Peyer's patch (tissue), 4 donors: ENCODE measurements around the gene GCC2. TPM values are rescaled to one million over a fixed set of nuclear protein-coding genes. Genes with fewer than 3 reads are reported as not detected.
"Not testable (repeated sequence)": the region's sequence is repeated elsewhere in the genome, so short reads cannot be mapped to it uniquely, and the experiment has no call there.

Source experiments
- DNase-seq, 3 donors: peaks; one replicate each; pipeline ENCODE4 v3.0.0-alpha.2; 2017 to 2019
- H3K27ac ChIP-seq, 4 donors: fragments of 200-600 bp; sonication (generic); one replicate each; pipeline ENCODE4 v1.5.1; 2016 to 2019
- H3K27me3 ChIP-seq, 2 donors: fragments of 200-600 bp; sonication (generic); one replicate each; pipeline ENCODE4 v1.5.1; 2019
- H3K36me3 ChIP-seq, 3 donors: fragments of 200-600 bp; sonication (generic); one replicate each; pipeline ENCODE4 v1.5.1; 2016 to 2019
- H3K4me1 ChIP-seq, 4 donors: fragments of 200-600 bp; sonication (generic); one replicate each; pipeline ENCODE4 v1.5.1; 2016 to 2019
- H3K4me3 ChIP-seq, 4 donors: fragments of 200-600 bp; sonication (generic); 1 replicate in 3 of 4; 2 replicates in 1 of 4; pipeline ENCODE4 v1.5.1; 2016 to 2019; ENCODE audit warnings: mild to moderate bottlenecking in 1 of 4
- H3K9me3 ChIP-seq, 4 donors: fragments of 200-600 bp; sonication (generic); one replicate each; pipeline ENCODE4 v1.5.1; 2016 to 2019; ENCODE audit warnings: mild to moderate bottlenecking in 1 of 4
- CTCF ChIP-seq, 6 experiments: fragments of 450-650 bp in 4 of 6; fragments of 200-600 bp in 2 of 6; sonication (generic) in 1 of 6; IDR thresholded peaks; one replicate each; pipeline ENCODE4 v1.5.1; 2017 to 2019; ENCODE audit warnings: antibody characterized with exemption in 6 of 6, mild to moderate bottlenecking in 3 of 6, moderate library complexity in 1 of 6
- POLR2A ChIP-seq, 2 donors: fragments of 450-650 bp; IDR thresholded peaks; one replicate each; pipeline ENCODE4 v1.5.1; 2017; ENCODE audit warnings: antibody characterized with exemption in 2 of 2, mild to moderate bottlenecking in 2 of 2, moderate library complexity in 2 of 2
- total RNA-seq, 4 donors: library from RNA; depleted of rRNA; stranded (reverse); fragments of >200 nt; gene quantifications; one replicate each; pipeline ENCODE4 v1.1.0, GENCODE V29; 2016

GCC2 gene
- total RNA-seq, 4 donors from 2014 or later = 64.6 to 164 (median 95.6) TPM

DNA sequence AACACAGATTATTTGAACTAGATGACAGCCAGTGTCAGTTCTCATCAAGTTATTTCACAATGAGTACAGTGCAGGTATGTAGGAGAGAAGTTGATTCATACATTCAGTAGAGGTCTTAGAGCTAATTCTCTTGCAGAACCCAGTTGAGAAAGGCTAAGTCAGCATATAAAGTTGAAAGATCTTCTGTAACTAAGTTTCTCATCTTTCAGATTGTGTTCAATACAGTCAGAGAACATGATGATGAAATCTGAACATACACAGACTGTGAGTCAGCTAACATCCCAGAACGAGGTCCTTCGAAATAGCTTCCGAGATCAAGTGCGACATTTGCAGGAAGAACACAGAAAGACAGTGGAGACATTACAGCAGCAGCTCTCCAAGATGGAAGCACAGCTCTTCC lies 43.4 kb downstream of the GCC2 start:
- Histone ChIP-seq H3K27me3 (no peaks in the 10 kb centered on the region), H3K27ac (no peak overlapping the region), H3K4me3 (no peak overlapping the region), H3K36me3 (peaks cover 0 to 76% (median 0%) of the 10 kb centered on the region in 3 donors), H3K9me3 (no peaks in the 10 kb centered on the region), H3K4me1 (no peaks in the 10 kb centered on the region)
- no peak for DNase-seq
- TF ChIP-seq CTCF (IDR thresholded peaks at IDR 0.05) (no peak), POLR2A (IDR thresholded peaks at IDR 0.05) (no peak)

DNA sequence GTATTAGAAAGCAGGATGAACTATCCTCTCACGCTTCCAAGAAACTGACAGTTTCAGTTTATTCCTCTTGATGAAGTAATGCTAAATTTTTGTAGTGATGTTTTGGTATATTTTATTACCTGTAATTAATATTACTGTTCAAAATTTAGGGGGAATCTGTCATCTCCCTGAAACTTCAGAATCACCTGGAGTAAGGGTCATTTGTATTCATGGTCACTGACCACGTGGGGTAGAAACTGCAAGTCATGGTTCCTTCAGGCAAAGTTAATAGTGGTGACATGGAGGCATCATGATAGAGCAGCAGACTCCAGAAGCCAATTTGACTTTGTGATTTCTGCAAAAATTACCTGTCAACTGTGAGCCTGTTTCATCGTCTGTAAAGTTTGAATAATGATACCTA lies 47.2 kb downstream of the GCC2 start:
- peaks cover 0 to 58% (median 0%) of the 10 kb centered on the region in 3 donors for H3K36me3 ChIP-seq
- not testable (repeated sequence) for H3K4me1 ChIP-seq, H3K4me3 ChIP-seq, H3K9me3 ChIP-seq, H3K27me3 ChIP-seq, H3K27ac ChIP-seq, DNase-seq

DNA sequence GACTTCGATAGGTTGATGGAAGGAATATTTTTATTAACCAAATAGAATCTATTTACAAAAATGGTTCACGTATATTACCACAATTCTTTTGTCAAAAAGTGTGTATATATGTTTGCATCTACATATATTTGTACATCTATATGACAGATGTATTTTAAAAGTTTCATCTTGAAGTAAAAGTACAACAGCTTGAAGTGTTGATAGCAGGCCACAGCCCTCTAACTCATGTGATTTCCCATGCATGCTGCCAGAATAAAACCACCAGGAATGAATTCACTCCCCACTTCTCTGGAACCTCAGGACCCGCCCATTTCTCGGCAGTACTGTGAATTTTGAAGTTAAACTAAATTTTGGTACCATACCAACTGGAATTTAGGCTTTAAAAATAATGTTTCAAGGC lies 58.6 kb downstream of the GCC2 start:
- H3K36me3 ChIP-seq = peaks cover 0 to 14% (median 0%) of the 10 kb centered on the region in 3 donors
- not testable (repeated sequence) for DNase-seq, H3K27ac ChIP-seq, H3K9me3 ChIP-seq, H3K27me3 ChIP-seq, H3K4me1 ChIP-seq, H3K4me3 ChIP-seq

GRCh38 chr2:108512431-108512830 lies 63.4 kb downstream of the GCC2 start:
- not testable (repeated sequence) for H3K27ac ChIP-seq, H3K4me1 ChIP-seq, H3K36me3 ChIP-seq, H3K4me3 ChIP-seq, H3K9me3 ChIP-seq, DNase-seq, H3K27me3 ChIP-seq

DNA sequence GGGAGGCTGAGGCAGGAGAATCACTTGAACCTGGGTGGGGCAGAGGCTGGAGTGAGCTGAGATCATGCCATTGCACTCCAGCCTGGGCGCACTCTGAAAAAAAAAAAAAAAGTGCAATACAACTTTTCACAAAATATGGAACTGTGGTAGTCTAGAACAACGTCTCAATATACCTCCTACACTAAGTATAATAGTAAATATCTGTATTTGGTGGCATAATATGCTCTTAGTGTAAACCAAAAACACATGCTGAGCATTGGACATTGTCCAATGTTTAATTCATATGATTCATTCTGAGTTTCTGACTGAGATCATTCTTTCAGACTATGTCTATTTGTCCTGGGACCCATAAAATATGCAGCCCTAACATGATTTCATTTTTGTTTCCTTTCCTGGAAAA lies 65.5 kb downstream of the GCC2 start:
- not testable (repeated sequence) for H3K9me3 ChIP-seq, H3K4me1 ChIP-seq, H3K36me3 ChIP-seq, H3K27me3 ChIP-seq, DNase-seq, H3K27ac ChIP-seq, H3K4me3 ChIP-seq

DNA sequence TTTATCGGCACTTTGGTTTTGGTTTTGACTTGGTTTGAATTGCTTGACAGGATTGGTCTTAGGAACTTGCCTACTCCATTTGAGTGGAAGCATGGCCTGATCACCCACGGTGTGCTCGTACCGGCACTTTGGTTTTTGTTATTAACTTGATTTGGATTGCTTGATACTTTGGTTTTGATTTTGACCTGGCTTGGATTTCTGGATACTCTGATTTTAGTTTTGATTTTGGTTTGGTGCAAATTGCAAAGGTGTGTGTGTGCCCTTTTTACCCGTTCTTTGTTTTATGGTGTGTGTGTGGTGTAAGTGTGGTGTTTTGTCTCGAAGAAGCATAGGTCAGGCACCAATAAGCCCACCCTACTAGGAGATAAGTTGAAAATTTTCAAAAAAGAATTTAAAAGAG lies 75.7 kb downstream of the GCC2 start:
- not testable (repeated sequence) for H3K4me1 ChIP-seq, H3K27ac ChIP-seq, DNase-seq, H3K9me3 ChIP-seq, H3K27me3 ChIP-seq, H3K36me3 ChIP-seq, H3K4me3 ChIP-seq

DNA sequence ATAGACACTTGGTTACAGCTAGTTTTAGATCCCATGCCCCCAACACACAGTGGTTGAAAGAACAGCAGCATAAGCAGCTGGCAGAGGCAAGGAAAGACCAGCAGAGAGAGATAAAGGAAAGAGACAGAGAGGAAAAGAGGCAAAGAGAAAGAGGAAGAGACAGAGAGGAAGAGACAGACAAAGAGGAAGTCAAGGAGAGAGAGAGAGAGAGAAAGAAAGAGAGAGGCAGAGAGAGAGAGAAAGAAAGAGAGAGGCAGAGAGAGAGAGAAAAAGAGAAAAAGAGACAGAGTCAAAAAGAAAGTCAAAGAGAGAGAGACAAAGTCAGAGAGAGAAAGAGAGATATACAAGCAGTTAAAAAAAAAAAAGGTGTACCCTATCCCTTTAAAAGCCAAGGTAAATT lies 76.3 kb downstream of the GCC2 start:
- H3K27me3 ChIP-seq, H3K9me3 ChIP-seq, H3K27ac ChIP-seq: not testable (repeated sequence)

DNA sequence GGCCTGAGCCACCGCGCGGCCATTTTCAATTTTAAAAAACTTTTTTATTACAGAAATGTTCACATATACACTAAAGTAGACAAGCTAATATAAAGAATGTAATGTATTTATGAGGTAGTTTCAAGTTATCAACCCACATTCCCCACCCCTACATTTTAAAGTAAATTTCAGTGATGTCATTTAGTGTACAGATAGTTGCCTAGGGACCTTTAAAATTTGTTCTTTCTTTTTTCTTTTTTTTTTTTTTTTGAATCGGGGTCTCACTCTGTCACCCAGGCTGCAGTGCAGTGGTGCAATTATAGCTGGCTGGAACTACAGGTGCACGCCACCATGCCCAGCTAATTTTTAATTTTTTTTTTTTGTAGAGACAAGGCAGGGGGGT lies 82.7 kb downstream of the GCC2 start:
- no peak for DNase-seq
- H3K36me3 ChIP-seq = no peaks in the 10 kb centered on the region

More for the DNA sequence above, 76.3 kb downstream of the GCC2 start:
- not testable (repeated sequence) for DNase-seq, H3K4me1 ChIP-seq, H3K4me3 ChIP-seq, H3K36me3 ChIP-seq

More for the DNA sequence above, 82.7 kb downstream of the GCC2 start:
- Histone ChIP-seq H3K27me3 (no peaks in the 10 kb centered on the region), H3K4me1 (peaks cover 0 to 26% (median 0%) of the 10 kb centered on the region in 4 donors), H3K27ac (no peak overlapping the region), H3K9me3 (no peaks in the 10 kb centered on the region), H3K4me3 (no peak overlapping the region)
- TF ChIP-seq POLR2A (IDR thresholded peaks at IDR 0.05) (no peak), CTCF (IDR thresholded peaks at IDR 0.05) (no peak)
